ENCODE results near the gene C5orf24.
A peak's percentile ranks its signal among the peaks of the same experiment; 100 is the strongest.
"Not testable (repeated sequence)": the region's sequence is repeated elsewhere in the genome, so short reads cannot be mapped to it uniquely, and the experiment has no call there.

The C5orf24 gene

DNA sequence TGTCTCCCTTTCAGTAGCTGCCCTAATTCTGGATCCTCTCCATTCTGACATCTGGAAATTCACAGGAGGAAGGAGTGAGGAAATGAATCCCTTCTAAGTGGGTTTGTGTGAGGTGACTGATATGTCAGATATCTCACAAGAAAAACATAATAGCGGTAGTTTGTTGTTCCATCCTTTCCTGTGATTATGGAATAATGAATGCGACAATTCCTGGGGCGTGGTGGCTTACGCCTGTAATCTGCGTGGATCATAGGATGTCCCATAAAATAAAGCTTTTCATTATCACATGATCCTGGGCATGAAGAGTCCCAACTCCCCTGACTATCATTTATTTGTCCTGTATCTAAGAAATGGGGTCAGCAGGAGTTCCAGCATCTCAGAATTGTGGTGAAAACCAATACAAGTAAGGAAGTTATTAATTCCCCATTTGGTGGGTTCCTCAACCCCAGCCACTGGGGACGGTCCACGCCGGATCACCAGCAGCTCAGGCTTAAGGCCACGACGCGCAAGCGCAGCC is 375 bp upstream of the C5orf24 start (continued):
- TF ChIP-seq, protein P1, sequence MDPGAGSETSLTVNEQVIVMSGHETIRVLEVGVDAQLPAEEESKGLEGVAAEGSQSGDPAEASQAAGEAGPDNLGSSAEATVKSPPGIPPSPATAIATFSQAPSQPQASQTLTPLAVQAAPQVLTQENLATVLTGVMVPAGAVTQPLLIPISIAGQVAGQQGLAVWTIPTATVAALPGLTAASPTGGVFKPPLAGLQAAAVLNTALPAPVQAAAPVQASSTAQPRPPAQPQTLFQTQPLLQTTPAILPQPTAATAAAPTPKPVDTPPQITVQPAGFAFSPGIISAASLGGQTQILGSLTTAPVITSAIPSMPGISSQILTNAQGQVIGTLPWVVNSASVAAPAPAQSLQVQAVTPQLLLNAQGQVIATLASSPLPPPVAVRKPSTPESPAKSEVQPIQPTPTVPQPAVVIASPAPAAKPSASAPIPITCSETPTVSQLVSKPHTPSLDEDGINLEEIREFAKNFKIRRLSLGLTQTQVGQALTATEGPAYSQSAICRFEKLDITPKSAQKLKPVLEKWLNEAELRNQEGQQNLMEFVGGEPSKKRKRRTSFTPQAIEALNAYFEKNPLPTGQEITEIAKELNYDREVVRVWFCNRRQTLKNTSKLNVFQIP (CRISPR knock-in tag; IDR thresholded peaks at IDR 0.05; ENCODE audit: borderline replicate concordance, low read depth): no peak
- TF ChIP-seq TCF4 (CRISPR knock-in tag; IDR thresholded peaks at IDR 0.05; ENCODE audit: borderline replicate concordance) (no peak), ZNF8 (CRISPR knock-in tag; IDR thresholded peaks at IDR 0.05) (no peak)
- TF ChIP-seq, protein P2, sequence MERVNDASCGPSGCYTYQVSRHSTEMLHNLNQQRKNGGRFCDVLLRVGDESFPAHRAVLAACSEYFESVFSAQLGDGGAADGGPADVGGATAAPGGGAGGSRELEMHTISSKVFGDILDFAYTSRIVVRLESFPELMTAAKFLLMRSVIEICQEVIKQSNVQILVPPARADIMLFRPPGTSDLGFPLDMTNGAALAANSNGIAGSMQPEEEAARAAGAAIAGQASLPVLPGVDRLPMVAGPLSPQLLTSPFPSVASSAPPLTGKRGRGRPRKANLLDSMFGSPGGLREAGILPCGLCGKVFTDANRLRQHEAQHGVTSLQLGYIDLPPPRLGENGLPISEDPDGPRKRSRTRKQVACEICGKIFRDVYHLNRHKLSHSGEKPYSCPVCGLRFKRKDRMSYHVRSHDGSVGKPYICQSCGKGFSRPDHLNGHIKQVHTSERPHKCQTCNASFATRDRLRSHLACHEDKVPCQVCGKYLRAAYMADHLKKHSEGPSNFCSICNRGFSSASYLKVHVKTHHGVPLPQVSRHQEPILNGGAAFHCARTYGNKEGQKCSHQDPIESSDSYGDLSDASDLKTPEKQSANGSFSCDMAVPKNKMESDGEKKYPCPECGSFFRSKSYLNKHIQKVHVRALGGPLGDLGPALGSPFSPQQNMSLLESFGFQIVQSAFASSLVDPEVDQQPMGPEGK (CRISPR knock-in tag; IDR thresholded peaks at IDR 0.05; ENCODE audit: borderline replicate concordance): no peak

DNA sequence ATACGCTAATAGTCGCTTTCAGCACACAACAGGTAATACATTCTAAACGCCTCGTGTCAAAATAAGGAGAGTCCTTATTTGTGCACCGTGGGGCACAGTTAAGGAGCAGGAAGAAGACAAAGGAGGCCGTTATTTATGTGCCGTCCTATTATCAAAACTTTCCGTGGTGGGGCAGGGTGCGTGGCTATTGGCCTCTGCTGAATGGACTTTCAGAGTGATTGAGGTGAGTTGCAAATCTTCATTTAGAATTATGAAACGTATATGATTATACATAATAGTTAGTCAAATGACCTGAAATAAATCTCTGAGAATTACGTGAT is 833 bp downstream of the C5orf24 start:
- peak; percentile 21 for ATAC-seq
- no peak for TF ChIP-seq ZNF70 (CRISPR knock-in tag; IDR thresholded peaks at IDR 0.05)
- TF ChIP-seq OSR1 (CRISPR knock-in tag; IDR thresholded peaks at IDR 0.05): no peak
- no peak for TF ChIP-seq ZC3H10 (CRISPR knock-in tag; IDR thresholded peaks at IDR 0.05)
- TF ChIP-seq TCF4 (CRISPR knock-in tag; IDR thresholded peaks at IDR 0.05; ENCODE audit: borderline replicate concordance): no peak

DNA sequence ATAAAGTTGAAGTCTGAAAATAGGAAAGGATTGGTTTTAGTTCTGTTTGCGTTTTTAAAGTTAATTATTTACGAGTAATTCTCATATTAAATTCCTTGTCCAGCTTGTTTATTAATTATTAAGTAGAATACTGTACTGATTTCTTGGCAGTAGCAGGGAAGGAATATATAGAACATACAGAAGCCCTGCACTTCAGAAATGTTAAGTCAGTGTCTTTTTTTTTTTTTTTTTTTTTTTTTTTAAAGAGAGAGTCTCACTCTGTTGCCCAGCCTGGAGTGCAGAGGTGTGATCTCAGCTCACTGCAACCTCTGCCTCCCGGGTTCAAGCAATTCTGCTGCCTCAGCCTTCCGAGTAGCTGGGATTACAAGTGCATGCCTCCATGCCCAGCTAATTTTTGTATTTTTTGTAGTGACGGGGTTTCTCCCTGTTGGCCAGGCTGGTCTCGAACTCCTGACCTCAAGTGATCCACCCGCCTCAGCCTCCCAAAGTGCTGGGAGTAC is 3.7 kb downstream of the C5orf24 start:
- not testable (repeated sequence) for ATAC-seq

DNA sequence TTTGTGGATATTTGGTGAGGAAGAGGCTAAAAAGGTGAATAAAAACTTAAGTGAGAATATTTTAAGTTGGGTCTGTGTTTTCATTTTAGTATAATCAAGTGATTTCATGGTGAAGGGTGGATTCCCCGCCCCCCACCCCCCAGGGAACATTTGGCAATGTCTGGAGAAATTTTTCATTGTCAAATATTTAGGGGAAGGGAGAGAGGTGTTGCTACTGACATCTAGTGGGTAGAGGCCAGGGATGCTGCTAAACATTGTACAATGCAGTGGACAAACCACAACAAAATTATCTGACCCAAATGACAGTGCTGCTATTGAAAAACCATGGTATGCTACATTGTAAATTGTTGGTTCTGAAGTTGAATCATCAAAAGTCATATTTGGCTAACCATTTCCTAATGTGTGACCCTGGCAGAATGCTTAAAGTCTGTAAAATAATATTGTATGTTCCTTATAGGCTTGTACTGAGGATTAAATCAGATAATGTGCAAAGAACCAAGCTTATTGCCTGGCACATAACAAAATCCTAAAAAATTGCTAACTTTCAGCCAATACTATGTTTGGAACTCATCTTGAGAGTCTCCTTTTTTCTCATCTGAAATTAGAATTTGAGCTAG is 5.6 kb downstream of the C5orf24 start:
- TF ChIP-seq, protein P1 (CRISPR knock-in tag; IDR thresholded peaks at IDR 0.05; ENCODE audit: borderline replicate concordance, low read depth): no peak
- TF ChIP-seq TCF4 (CRISPR knock-in tag; IDR thresholded peaks at IDR 0.05; ENCODE audit: borderline replicate concordance): no peak
- TF ChIP-seq, protein P2 (CRISPR knock-in tag; IDR thresholded peaks at IDR 0.05; ENCODE audit: borderline replicate concordance): no peak; the same call in 1 of the 2 replicates
- TF ChIP-seq BACH2 (CRISPR knock-in tag; IDR thresholded peaks at IDR 0.05; ENCODE audit: borderline replicate concordance): no peak
- no peak for TF ChIP-seq ZC3H10 (CRISPR knock-in tag; IDR thresholded peaks at IDR 0.05)
- TF ChIP-seq ZFP3 (CRISPR knock-in tag; IDR thresholded peaks at IDR 0.05): no peak
- TF ChIP-seq, protein P3, sequence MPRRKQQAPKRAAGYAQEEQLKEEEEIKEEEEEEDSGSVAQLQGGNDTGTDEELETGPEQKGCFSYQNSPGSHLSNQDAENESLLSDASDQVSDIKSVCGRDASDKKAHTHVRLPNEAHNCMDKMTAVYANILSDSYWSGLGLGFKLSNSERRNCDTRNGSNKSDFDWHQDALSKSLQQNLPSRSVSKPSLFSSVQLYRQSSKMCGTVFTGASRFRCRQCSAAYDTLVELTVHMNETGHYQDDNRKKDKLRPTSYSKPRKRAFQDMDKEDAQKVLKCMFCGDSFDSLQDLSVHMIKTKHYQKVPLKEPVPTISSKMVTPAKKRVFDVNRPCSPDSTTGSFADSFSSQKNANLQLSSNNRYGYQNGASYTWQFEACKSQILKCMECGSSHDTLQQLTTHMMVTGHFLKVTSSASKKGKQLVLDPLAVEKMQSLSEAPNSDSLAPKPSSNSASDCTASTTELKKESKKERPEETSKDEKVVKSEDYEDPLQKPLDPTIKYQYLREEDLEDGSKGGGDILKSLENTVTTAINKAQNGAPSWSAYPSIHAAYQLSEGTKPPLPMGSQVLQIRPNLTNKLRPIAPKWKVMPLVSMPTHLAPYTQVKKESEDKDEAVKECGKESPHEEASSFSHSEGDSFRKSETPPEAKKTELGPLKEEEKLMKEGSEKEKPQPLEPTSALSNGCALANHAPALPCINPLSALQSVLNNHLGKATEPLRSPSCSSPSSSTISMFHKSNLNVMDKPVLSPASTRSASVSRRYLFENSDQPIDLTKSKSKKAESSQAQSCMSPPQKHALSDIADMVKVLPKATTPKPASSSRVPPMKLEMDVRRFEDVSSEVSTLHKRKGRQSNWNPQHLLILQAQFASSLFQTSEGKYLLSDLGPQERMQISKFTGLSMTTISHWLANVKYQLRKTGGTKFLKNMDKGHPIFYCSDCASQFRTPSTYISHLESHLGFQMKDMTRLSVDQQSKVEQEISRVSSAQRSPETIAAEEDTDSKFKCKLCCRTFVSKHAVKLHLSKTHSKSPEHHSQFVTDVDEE (CRISPR knock-in tag; IDR thresholded peaks at IDR 0.05): no peak
- TF ChIP-seq ISL1 (CRISPR knock-in tag; IDR thresholded peaks at IDR 0.05): no peak
- TF ChIP-seq OSR1 (CRISPR knock-in tag; IDR thresholded peaks at IDR 0.05): no peak
- no peak for TF ChIP-seq PPARA (CRISPR knock-in tag; IDR thresholded peaks at IDR 0.05; ENCODE audit: borderline replicate concordance)
- TF ChIP-seq ZNF8 (CRISPR knock-in tag; IDR thresholded peaks at IDR 0.05): no peak
- TF ChIP-seq TOX (CRISPR knock-in tag; IDR thresholded peaks at IDR 0.05; ENCODE audit: borderline replicate concordance): no peak
- no peak for TF ChIP-seq ZNF565 (CRISPR knock-in tag; conservative IDR thresholded peaks at IDR 0.05; ENCODE audit: low read depth)
- TF ChIP-seq, protein P4, sequence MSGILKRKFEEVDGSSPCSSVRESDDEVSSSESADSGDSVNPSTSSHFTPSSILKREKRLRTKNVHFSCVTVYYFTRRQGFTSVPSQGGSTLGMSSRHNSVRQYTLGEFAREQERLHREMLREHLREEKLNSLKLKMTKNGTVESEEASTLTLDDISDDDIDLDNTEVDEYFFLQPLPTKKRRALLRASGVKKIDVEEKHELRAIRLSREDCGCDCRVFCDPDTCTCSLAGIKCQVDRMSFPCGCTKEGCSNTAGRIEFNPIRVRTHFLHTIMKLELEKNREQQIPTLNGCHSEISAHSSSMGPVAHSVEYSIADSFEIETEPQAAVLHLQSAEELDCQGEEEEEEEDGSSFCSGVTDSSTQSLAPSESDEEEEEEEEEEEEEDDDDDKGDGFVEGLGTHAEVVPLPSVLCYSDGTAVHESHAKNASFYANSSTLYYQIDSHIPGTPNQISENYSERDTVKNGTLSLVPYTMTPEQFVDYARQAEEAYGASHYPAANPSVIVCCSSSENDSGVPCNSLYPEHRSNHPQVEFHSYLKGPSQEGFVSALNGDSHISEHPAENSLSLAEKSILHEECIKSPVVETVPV (CRISPR knock-in tag; IDR thresholded peaks at IDR 0.05): no peak
- no peak for TF ChIP-seq GLIS3 (CRISPR knock-in tag; IDR thresholded peaks at IDR 0.05)
- peak; percentile 42 for ATAC-seq

DNA sequence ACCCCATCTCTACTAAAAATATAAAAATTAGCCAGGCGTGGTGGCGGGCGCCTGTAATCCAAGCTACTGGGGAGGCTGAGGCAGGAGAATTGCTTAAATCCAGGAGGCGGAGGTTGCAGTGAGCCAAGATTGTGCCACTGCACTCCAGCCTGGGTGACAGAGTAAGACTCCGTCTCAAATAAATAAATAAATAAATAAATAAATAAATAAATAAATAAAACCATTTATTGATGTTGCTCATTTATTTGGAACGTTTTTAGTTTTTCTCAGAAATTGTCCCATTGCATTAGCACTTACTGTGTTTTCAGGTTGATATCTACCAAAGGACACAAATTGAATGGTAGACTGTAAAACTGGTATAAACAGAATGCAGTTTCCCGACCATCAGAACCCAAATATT is 10.7 kb downstream of the C5orf24 start:
- not testable (repeated sequence) for ATAC-seq
